ENCODE data around the gene SMIM45.
A peak's percentile ranks its signal among the peaks of the same experiment; 100 is the strongest.
"Not testable (repeated sequence)": the region's sequence is repeated elsewhere in the genome, so short reads cannot be mapped to it uniquely, and the experiment has no call there.

SMIM45 gene

DNA sequence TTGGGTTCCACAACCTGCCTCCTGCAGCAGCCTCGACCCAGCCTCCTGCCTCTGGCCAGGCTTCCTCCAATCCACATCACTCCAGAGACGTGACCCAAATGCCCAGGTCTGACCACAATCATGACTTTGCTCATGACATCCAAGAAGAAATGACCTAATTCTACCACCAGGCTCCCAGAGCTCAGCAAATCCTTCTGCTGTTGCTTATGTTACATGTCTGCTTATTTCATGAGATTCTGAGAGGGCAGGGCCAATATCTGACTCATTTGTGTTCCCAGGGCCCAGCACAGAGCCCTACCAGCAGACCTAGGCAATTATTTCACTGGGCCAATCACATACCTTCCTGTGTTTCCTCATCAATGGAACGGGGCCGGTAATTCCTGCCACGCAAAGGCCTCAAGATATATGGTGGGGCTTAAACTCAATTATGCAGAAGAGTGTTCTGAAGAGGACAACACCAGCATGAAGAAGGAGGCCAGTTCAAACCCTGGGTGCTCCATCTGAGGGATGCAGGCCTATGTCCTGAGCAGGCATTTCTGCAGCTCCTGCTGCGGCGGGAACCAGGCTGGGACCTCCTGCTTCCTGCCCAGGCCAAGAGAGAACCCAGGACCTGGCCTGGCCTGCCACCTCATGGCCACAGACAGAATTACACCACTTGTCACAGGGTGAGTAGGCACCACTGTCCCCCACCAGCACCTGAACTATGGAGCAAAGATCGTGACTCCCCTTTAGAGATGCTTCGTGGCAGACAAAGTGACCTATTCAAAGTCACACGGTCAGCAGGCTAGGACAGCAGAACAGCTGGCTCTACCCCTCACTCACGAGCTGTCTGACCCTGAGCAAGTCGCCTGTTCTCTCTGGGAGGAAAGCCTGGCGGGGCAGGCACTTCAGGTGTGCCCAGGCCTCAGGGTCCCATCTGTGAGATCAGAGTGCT lies 10.9 kb upstream of the SMIM45 start:
- H3K27ac Mint-ChIP-seq = peak overlapping the region; percentile 99
- POLR2A ChIA-PET = interaction anchor here (0.7 to 3.9 kb wide), 20 partner anchors 11 to 253 kb away, joined by 3 to 28 read pairs (median 7); partner anchors contain the start of genes CCDC134, NDUFA6, SHISA8 and SMDT1
- H3K9me3 Mint-ChIP-seq = no peaks in the 10 kb centered on the region
- intact Hi-C loops (cut with micrococcal nuclease) = loop anchor here (1.0 to 5.0 kb wide), 12 partner anchors 14 to 320 kb away; partner anchors contain the start of genes DESI1, TNFRSF13C, WBP2NL and XRCC6
- CTCF ChIA-PET = interaction anchor here (0.6 to 3.8 kb wide), 32 partner anchors 8 to 503 kb away, joined by 3 to 60 read pairs (median 5); partner anchors contain the start of genes CCDC134, MEI1, SREBF2 and TNFRSF13C
- peak overlapping the region; percentile 80 for H3K4me3 Mint-ChIP-seq
- H3K36me3 Mint-ChIP-seq = peaks cover 75% of the 10 kb centered on the region
- H3K27me3 Mint-ChIP-seq = no peaks in the 10 kb centered on the region
- peak; percentile 91 for DNase-seq
- H3K4me1 Mint-ChIP-seq (ENCODE audit: low read depth) = peaks cover 67% of the 10 kb centered on the region

DNA sequence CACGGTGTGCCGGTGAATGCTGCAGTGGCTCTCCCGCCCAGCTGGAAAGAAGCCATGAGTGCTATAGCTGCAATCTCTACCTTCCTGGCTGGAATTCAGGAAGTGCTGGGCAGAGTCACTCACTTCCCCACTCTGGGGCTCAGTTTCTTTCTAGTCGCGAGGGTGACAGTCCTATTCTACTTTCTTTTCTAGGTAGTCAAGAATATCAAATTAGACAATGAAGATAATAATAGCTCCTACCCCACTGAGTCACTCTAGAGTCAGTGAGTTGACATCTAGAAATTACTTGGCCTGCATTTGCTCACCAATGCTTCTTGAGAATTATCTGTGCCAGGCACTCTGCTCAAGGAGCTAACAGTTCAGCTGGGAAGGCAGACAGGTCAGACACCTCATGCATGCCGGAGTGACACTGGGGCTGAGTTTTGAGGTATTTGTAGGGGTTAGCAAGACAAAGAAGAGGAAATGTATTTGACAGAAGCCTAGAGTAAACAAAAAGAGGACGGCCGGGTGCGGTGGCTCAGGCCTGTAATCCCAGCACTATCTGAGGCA lies 8.2 kb upstream of the SMIM45 start:
- ChIA-PET CTCF (interaction anchor here (0.6 to 2.9 kb wide), 10 partner anchors 13 to 277 kb away, joined by 3 to 22 read pairs (median 4); no protein-coding TSS in a partner anchor), POLR2A (interaction anchor here (0.6 to 2.4 kb wide), 10 partner anchors 15 to 197 kb away, joined by 3 to 12 read pairs (median 4); partner anchors contain the start of genes CCDC134, NDUFA6 and SREBF2)
- intact Hi-C loops (cut with micrococcal nuclease) = loop anchor here (5.0 kb wide), 1 partner anchor 54 kb away; the partner anchor contains the start of gene WBP2NL
- peak; percentile 72 for DNase-seq
- Mint-ChIP-seq H3K4me3 (peak overlapping the region; percentile 73), H3K36me3 (peaks cover 63% of the 10 kb centered on the region), H3K27ac (peak overlapping the region; percentile 98), H3K27me3 (no peaks in the 10 kb centered on the region), H3K4me1 (ENCODE audit: low read depth) (peaks cover 75% of the 10 kb centered on the region), H3K9me3 (no peaks in the 10 kb centered on the region)

DNA sequence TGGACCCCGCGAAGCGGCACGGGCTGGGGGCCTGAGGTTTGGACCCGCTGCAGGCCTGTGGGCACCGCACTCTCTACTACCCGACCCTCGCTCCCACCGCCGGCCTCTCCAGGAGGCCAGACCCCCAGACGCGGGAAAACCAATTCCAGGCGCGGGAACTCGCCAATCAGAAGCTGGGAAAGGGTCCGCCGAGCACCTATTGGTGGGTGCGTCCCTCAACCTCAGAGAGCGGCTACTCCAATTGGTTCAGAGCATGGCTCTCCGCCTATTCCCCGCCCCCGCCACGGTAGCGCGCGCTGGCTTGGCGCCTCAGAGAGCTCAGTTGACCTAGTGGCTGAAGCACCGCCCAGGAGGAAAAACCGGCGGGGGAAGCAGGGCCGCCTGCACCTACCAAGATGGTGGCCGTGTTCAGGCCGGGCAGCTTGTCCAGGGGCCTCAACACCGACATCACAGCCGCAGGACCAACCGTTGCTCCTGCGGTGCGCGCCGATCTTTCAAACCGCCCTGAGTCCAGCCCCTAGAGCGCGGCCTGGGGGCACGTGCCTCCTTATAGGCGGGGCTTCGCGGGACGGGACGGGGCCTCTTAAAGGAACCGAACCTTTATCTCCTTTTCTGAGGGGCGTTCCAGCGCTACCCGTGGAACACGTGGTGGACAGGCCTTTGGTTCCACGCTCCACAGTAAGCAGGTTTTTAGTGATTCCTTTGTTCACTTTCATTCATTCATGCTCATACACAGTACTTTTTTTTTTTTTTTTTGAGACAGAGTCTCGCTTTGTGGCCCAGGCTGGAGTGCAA lies 5.1 kb upstream of the SMIM45 start, which contains the start of gene CENPM:
CENPM (minus strand) TSS at position 524 of the 795 bp plus-strand sequence; CDS start at position 448, 76 bp downstream.
- H3K4me1 Mint-ChIP-seq (ENCODE audit: low read depth) = peaks cover 52% of the 10 kb centered on the region
- no peaks in the 10 kb centered on the region for H3K27me3 Mint-ChIP-seq
- no peaks in the 10 kb centered on the region for H3K9me3 Mint-ChIP-seq
- H3K27ac Mint-ChIP-seq = peak within 1 kb of the TSS; percentile 87
- peak within 1 kb of the TSS; percentile 98 for H3K4me3 Mint-ChIP-seq
- H3K36me3 Mint-ChIP-seq = peaks cover 36% of the 10 kb centered on the region
- peak; percentile 96 for DNase-seq
- POLR2A ChIA-PET = interaction anchor here (0.5 to 2.0 kb wide), 20 partner anchors 9 to 498 kb away, joined by 3 to 15 read pairs (median 4); partner anchors contain the start of genes CCDC134, NDUFA6, SMDT1 and SNU13
- intact Hi-C loops (cut with micrococcal nuclease) = loop anchor here (2.0 to 5.0 kb wide), 3 partner anchors 125 to 495 kb away; partner anchors contain the start of genes NAGA and PHETA2
- CTCF ChIA-PET = interaction anchor here (0.7 to 2.2 kb wide), 15 partner anchors 10 to 497 kb away, joined by 3 to 13 read pairs (median 6); no protein-coding TSS in a partner anchor

DNA sequence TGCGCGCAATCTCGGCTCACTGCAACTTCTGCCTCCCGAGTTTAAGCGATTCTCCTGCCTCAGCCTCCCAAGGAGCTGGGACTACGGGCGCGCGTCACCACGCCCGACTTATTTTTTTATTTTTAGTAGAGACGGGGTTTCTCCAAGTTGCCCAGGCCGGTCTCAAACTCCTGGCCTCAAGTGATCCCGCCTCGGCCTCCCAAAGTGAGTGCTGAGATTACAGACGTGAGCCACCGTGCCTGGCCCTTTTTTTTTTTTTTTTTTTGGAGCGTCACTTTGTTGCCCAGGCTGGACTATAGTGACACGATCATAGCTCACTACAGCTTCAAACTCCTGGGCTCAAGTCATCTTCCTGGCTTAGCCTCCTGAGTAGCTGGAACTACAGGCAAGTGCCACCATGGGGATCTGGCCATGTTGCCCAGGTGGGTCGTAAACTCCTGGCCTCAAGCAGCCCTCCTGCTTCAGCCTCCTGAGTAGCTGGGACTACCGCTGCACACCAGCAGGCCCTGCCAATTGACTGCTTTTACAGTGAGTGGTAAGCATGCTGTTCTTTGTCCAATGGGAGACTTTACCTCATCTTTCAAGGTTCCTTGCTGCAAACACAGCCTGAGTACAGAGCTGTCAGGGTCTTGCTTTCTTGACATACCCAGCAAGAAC lies 4.4 kb upstream of the SMIM45 start:
- H3K4me1 Mint-ChIP-seq (ENCODE audit: low read depth) = peaks cover 48% of the 10 kb centered on the region
- intact Hi-C loops (cut with micrococcal nuclease) = loop anchor here (2.0 to 5.0 kb wide), 3 partner anchors 125 to 495 kb away; partner anchors contain the start of genes NAGA and PHETA2
- no peaks in the 10 kb centered on the region for H3K9me3 Mint-ChIP-seq
- ChIA-PET CTCF (interaction anchor here (0.6 to 3.7 kb wide), 12 partner anchors 9 to 792 kb away, joined by 3 to 12 read pairs (median 6); no protein-coding TSS in a partner anchor), POLR2A (interaction anchor here (0.6 to 2.0 kb wide), 14 partner anchors 10 to 497 kb away, joined by 3 to 15 read pairs (median 4); partner anchors contain the start of genes CCDC134, SMDT1, SNU13 and SREBF2)
- peak overlapping the region; percentile 87 for H3K27ac Mint-ChIP-seq
- H3K36me3 Mint-ChIP-seq = peaks cover 32% of the 10 kb centered on the region
- H3K27me3 Mint-ChIP-seq = no peaks in the 10 kb centered on the region
- DNase-seq = no peak
- H3K4me3 Mint-ChIP-seq = peak overlapping the region; percentile 98

DNA sequence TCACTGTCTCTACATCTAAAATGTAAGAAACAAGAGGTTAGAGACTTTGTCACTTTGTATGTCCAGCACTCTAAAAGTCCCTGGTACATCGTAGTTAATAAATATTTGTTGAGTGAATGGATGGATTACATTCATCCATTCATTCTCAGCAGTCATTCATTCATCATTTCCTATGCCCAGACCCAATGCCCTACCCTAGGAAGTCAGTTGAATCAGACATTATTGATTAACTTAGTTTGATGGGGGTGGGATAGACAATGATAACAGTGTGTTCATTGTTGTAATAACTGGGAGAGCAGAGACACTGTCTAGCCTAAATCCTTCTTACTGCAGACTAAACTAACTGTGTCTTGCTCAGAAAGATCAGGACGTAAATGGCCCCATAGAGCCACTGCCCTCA lies 3.8 kb upstream of the SMIM45 start:
- Mint-ChIP-seq H3K9me3 (no peaks in the 10 kb centered on the region), H3K36me3 (peaks cover 27% of the 10 kb centered on the region), H3K4me1 (ENCODE audit: low read depth) (peaks cover 43% of the 10 kb centered on the region), H3K27ac (no peak overlapping the region), H3K27me3 (no peaks in the 10 kb centered on the region), H3K4me3 (peak overlapping the region; percentile 98)
- POLR2A ChIA-PET = interaction anchor here (0.6 to 0.7 kb wide), 2 partner anchors 42 to 142 kb away, joined by 3 read pairs; no protein-coding TSS in a partner anchor
- intact Hi-C loops (cut with micrococcal nuclease) = loop anchor here (5.0 kb wide), 2 partner anchors 124 to 494 kb away; partner anchors contain the start of genes NAGA and PHETA2
- no peak for DNase-seq
- CTCF ChIA-PET = interaction anchor here (0.6 to 3.7 kb wide), 5 partner anchors 8 to 793 kb away, joined by 3 to 12 read pairs (median 7); no protein-coding TSS in a partner anchor

DNA sequence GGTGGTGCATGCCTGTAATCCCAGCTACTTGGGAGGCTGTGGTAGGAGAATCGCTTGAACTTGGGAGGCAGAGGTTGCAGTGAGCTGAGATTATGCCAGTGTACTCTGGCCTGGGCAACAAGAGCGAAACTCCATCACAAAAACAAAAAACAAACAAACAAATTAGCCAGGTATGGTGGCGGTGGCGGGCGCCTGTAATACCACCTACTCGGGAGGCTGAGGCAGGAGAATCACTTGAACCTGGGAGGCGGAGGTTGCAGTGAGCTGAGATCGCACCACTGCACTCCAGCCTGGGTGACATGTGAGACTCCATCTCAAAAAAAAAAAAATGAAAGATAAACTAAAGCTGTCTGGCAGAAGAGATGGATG lies 3.0 kb upstream of the SMIM45 start:
- peaks cover 35% of the 10 kb centered on the region for H3K4me1 Mint-ChIP-seq (ENCODE audit: low read depth)
- not testable (repeated sequence) for H3K9me3 Mint-ChIP-seq, DNase-seq, H3K27me3 Mint-ChIP-seq
- CTCF ChIA-PET = interaction anchor here (1.0 to 3.7 kb wide), 4 partner anchors 7 to 251 kb away, joined by 3 to 12 read pairs (median 6); no protein-coding TSS in a partner anchor
- intact Hi-C loops (cut with micrococcal nuclease) = loop anchor here (5.0 kb wide), 2 partner anchors 123 to 493 kb away; partner anchors contain the start of genes NAGA and PHETA2
- peak overlapping the region; percentile 74 for H3K27ac Mint-ChIP-seq
- peaks cover 19% of the 10 kb centered on the region for H3K36me3 Mint-ChIP-seq
- peak overlapping the region; percentile 35 for H3K4me3 Mint-ChIP-seq
- POLR2A ChIA-PET = interaction anchor here (1.4 kb wide), 1 partner anchor 117 kb away, joined by 4 read pairs; no protein-coding TSS in a partner anchor

DNA sequence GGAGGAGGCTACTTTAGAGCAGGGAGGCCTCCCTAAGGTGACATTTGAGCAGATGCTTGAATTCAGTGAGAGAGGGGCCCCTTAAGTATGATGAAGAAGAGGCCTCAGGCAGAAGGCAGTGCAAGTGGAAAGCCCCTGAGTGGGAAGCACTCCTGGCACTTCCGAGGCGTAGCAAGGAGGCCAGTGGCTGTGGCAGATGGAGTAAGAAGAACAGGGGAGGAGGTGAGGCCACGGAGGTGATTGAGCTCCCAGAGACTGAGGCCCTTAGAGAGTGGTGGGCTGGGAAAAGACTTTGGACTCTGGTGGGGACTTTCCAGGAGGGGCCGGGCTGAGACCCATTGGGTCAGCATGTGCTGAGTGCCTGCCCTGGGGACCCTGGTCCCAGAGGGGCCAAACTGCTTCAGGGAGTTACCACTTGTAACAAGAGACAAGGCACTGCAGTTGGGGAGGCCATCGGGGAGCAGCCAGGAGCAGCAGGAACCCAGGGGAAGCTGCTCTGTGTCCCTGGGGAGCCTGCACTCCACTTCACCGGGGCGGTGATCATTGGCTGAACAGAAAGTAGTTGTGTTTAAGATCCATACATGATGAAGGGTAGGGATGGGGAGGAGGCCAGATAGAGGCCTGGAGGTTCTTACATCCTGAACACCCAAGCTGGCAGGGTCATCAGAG lies 2.5 kb upstream of the SMIM45 start:
- CTCF ChIA-PET = interaction anchor here (1.0 to 3.7 kb wide), 3 partner anchors 9 to 252 kb away, joined by 5 to 12 read pairs (median 7); no protein-coding TSS in a partner anchor
- H3K4me3 Mint-ChIP-seq = peak overlapping the region; percentile 35
- intact Hi-C loops (cut with micrococcal nuclease) = loop anchor here (5.0 kb wide), 2 partner anchors 123 to 493 kb away; partner anchors contain the start of genes NAGA and PHETA2
- POLR2A ChIA-PET = interaction anchor here (1.4 kb wide), 1 partner anchor 118 kb away, joined by 4 read pairs; no protein-coding TSS in a partner anchor
- H3K36me3 Mint-ChIP-seq = peaks cover 16% of the 10 kb centered on the region
- H3K27me3 Mint-ChIP-seq = no peaks in the 10 kb centered on the region
- peaks cover 31% of the 10 kb centered on the region for H3K4me1 Mint-ChIP-seq (ENCODE audit: low read depth)
- peak overlapping the region; percentile 74 for H3K27ac Mint-ChIP-seq
- no peak for DNase-seq
- H3K9me3 Mint-ChIP-seq = no peaks in the 10 kb centered on the region

DNA sequence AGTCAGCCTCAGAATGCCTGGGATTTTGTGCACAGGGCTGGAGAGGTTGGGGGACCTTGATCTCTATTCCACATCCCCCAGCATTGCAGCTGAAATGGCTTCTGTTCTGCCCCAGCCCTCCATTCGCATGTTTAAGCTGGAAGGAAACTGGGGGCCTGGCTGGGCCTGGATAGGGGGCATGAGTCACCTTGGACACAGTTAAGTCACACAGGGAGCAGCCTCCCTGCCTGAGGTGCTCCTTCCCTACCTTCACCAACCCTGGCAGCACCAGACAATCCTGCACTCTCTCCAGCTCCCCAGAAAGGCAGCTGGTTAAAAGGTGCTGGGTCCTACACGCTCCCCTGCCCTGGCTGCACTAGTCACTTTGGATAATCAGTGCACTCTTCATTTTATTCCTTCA lies 763 bp downstream of the SMIM45 start:
- no peak overlapping the region for H3K4me3 Mint-ChIP-seq
- POLR2A ChIA-PET = interaction anchor here (1.5 kb wide), 1 partner anchor 12 kb away, joined by 5 read pairs; no protein-coding TSS in a partner anchor
- CTCF ChIA-PET = interaction anchor here (1.2 to 1.4 kb wide), 2 partner anchors 27 to 256 kb away, joined by 3 read pairs; no protein-coding TSS in a partner anchor
- H3K27me3 Mint-ChIP-seq = no peaks in the 10 kb centered on the region
- no peaks in the 10 kb centered on the region for H3K9me3 Mint-ChIP-seq
- peaks cover 18% of the 10 kb centered on the region for H3K4me1 Mint-ChIP-seq (ENCODE audit: low read depth)
- intact Hi-C loops (cut with micrococcal nuclease) = no loop called here
- H3K36me3 Mint-ChIP-seq = no peaks in the 10 kb centered on the region
- H3K27ac Mint-ChIP-seq = no peak overlapping the region
- DNase-seq = no peak

DNA sequence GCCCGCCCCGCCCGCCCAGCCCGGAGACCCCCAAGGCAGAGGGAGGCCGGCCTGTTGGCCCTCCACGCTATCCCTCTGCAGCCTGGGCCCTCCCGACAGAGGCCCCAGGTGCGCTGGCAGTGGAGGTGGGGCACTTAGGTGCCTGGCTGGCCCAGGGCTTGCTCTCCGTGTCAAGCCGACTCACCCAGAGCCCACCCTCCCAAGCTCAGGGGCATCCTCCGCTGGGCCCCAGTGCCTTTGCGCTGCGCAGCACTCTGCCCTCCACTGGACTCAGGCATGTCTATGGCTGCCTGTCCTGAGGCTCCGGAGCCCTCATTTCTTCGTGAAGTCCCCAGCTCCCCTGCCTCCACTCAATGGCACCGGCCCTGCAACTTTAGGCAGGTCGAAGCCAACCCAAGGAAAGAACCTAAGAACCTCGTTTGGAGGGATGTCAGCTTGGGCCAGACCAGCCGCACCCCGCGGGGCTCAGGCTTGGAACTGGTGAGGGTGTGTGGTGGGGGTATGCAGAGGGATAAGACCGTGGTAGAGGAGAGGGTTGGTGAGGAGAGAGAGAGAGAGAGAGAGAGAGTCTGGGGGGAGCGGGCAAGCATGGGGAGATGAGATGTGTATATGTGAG lies 6.1 kb downstream of the SMIM45 start:
- Mint-ChIP-seq H3K27me3 (no peaks in the 10 kb centered on the region), H3K36me3 (no peaks in the 10 kb centered on the region), H3K4me1 (ENCODE audit: low read depth) (peaks cover 9% of the 10 kb centered on the region), H3K27ac (no peak overlapping the region), H3K9me3 (no peaks in the 10 kb centered on the region), H3K4me3 (no peak overlapping the region)
- no peak for DNase-seq
- POLR2A ChIA-PET = no interaction called here
- intact Hi-C loops (cut with micrococcal nuclease) = loop anchor here (5.0 kb wide), 1 partner anchor 261 kb away; the partner anchor contains the start of gene MEI1
- CTCF ChIA-PET = interaction anchor here (0.5 to 2.4 kb wide), 10 partner anchors 8 to 486 kb away, joined by 3 to 8 read pairs (median 4); partner anchors contain the start of genes CENPM and SNU13
